Central memory CD4-positive, alpha-beta T cell (primary cell): ENCODE data around the gene COL27A1.

Source experiments
- DNase-seq: peaks from one replicate; pipeline ENCODE4 v3.0.0; 2022

The COL27A1 gene

GRCh38 chr9:114149765-114150340 is 5.5 kb upstream of the COL27A1 start:
- DNase-seq: no peak

- no peak for DNase-seq
These were observed 4.7 kb upstream of the COL27A1 start for GRCh38 chr9:114150608-114151007.

GRCh38 chr9:114151426-114151956 is 3.8 kb upstream of the COL27A1 start:
- no peak for DNase-seq

- DNase-seq: no peak
These were observed 1.4 kb upstream of the COL27A1 start for GRCh38 chr9:114153761-114154599.

- no peak for DNase-seq
These were observed 686 bp upstream of the COL27A1 start for GRCh38 chr9:114154600-114155102.

- DNase-seq: no peak
These were observed 789 bp downstream of the COL27A1 start for GRCh38 chr9:114155995-114156656.

GRCh38 chr9:114156657-114157421 is 1.5 kb downstream of the COL27A1 start:
- DNase-seq: peak; percentile 11

- DNase-seq: no peak
These were observed 2.3 kb downstream of the COL27A1 start for GRCh38 chr9:114157516-114158176.

GRCh38 chr9:114158482-114159130 is 3.3 kb downstream of the COL27A1 start:
- no peak for DNase-seq

- DNase-seq: no peak
These were observed 4.4 kb downstream of the COL27A1 start for GRCh38 chr9:114159691-114160090.

GRCh38 chr9:114161513-114161912 is 6.2 kb downstream of the COL27A1 start:
- DNase-seq: no peak

GRCh38 chr9:114163517-114163951 is 8.2 kb downstream of the COL27A1 start:
- DNase-seq: no peak

- DNase-seq: no peak
These were observed 9.0 kb downstream of the COL27A1 start for GRCh38 chr9:114164191-114164794.

- DNase-seq: no peak
These were observed 10.2 kb downstream of the COL27A1 start for GRCh38 chr9:114165407-114166102.

GRCh38 chr9:114166103-114166470 is 10.8 kb downstream of the COL27A1 start:
- DNase-seq: no peak

GRCh38 chr9:114166614-114167572 is 11.6 kb downstream of the COL27A1 start:
- DNase-seq: no peak

- no peak for DNase-seq
These were observed 12.3 kb downstream of the COL27A1 start for GRCh38 chr9:114167591-114168091.

- no peak for DNase-seq
These were observed 13.1 kb downstream of the COL27A1 start for GRCh38 chr9:114168281-114169028.
